Lower leg skin (tissue), 3 donors: ENCODE data around the gene PTPN5.

Source experiments
- POLR2A ChIP-seq, 2 donors: fragments of 450-650 bp; IDR thresholded peaks; one replicate each; pipeline ENCODE4 v1.6.1; 2016 to 2017; ENCODE audit warnings: antibody characterized with exemption in 2 of 2, mild to moderate bottlenecking in 1 of 2, moderate library complexity in 1 of 2
- TF ChIP-seq, protein P1 (sequence below), 3 donors: fragments of 450-650 bp; IDR thresholded peaks; one replicate each; pipeline ENCODE4 v1.5.1; 2016; ENCODE audit warnings: antibody characterized with exemption in 3 of 3, mild to moderate bottlenecking in 3 of 3, moderate library complexity in 2 of 3

DNA sequence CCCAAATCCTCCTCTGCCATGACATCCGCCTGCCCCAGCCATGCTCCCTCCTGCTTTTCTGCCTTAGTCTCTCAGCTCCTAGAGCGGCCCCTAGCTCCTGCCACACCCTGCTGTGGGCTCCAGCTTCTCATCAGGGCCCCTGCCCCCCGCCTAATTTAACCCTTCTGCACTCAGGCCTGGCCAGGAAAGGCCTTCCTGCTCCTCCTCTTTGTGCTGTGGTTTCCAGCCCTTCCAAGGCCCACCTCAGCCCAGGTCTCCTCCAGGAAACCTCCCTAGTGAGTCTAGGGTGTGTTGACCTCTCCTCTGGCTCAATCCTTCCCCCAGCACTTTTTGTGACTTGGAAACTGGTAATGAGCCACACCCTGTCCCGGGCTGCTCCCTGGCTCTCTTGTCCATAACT, 11.3 kb downstream of the PTPN5 start:
- TF ChIP-seq, protein P1, sequence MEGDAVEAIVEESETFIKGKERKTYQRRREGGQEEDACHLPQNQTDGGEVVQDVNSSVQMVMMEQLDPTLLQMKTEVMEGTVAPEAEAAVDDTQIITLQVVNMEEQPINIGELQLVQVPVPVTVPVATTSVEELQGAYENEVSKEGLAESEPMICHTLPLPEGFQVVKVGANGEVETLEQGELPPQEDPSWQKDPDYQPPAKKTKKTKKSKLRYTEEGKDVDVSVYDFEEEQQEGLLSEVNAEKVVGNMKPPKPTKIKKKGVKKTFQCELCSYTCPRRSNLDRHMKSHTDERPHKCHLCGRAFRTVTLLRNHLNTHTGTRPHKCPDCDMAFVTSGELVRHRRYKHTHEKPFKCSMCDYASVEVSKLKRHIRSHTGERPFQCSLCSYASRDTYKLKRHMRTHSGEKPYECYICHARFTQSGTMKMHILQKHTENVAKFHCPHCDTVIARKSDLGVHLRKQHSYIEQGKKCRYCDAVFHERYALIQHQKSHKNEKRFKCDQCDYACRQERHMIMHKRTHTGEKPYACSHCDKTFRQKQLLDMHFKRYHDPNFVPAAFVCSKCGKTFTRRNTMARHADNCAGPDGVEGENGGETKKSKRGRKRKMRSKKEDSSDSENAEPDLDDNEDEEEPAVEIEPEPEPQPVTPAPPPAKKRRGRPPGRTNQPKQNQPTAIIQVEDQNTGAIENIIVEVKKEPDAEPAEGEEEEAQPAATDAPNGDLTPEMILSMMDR (IDR thresholded peaks at IDR 0.05): no peak
- TF ChIP-seq POLR2A (IDR thresholded peaks at IDR 0.05): no peak
